Testis (tissue), 3 donors: ENCODE results near the gene RGS3. TPM values are rescaled to one million over a fixed set of nuclear protein-coding genes. Genes with fewer than 3 reads are reported as not detected.

Source experiments
- DNase-seq: peaks from one replicate; pipeline ENCODE4 v3.0.0-alpha.2; 2019
- H3K27ac ChIP-seq, 2 donors: fragments of 200-600 bp; sonication (generic); one replicate each; pipeline ENCODE4 v1.5.1; 2019
- H3K27me3 ChIP-seq: fragments of 200-600 bp; sonication (generic); one replicate; pipeline ENCODE4 v1.5.1; 2019
- H3K36me3 ChIP-seq: fragments of 200-600 bp; sonication (generic); one replicate; pipeline ENCODE4 v1.5.1; 2017; ENCODE audit warnings: low read depth; ENCODE audit errors: missing control alignments
- H3K4me1 ChIP-seq: fragments of 200-600 bp; sonication (generic); one replicate; pipeline ENCODE4 v1.5.1; 2019
- H3K4me3 ChIP-seq, 2 donors: fragments of 200-600 bp; sonication (generic); one replicate each; pipeline ENCODE4 v1.5.1; 2017 to 2019
- H3K9me3 ChIP-seq: fragments of 200-600 bp; sonication (generic); one replicate; pipeline ENCODE4 v1.5.1; 2017
- CTCF ChIP-seq, 3 experiments: fragments of 450-650 bp in 2 of 3; fragments of 200-600 bp in 1 of 3; sonication (generic) in 1 of 3; IDR thresholded peaks; one replicate each; pipeline ENCODE4 v1.5.1; 2016 to 2019; ENCODE audit warnings: antibody characterized with exemption in 3 of 3, mild to moderate bottlenecking in 2 of 3, moderate library complexity in 1 of 3
- POLR2A ChIP-seq: fragments of 450-650 bp; IDR thresholded peaks from one replicate; pipeline ENCODE4 v1.6.1; 2017; ENCODE audit warnings: antibody characterized with exemption, mild to moderate bottlenecking, moderate library complexity
- WGBS, 2 donors: methylation state at CpG; one replicate each; pipeline ENCODE4 v1.1.5; 2018; 5-methylcytosine and 5-hydroxymethylcytosine counted together
- intact Hi-C: fragments of 100-400 bp; cut with DNase I; formaldehyde crosslinking; loops from one replicate; pipeline ENCODE4 v1.15.1; 2023; ENCODE audit warnings: low total_unique reads
- polyA plus RNA-seq: library from polyadenylated mRNA; stranded (reverse); fragments of 350-450 nt; fragmentation: Illumina TruSeq; extraction: RNeasy Lipid Tissue Mini Kit (QIAGEN cat#74804); gene quantifications from one replicate; pipeline ENCODE4 v1.2.3, GENCODE V29; 2014; ENCODE audit warnings: low read depth, low replicate concordance; ENCODE audit not compliant: insufficient read depth
- total RNA-seq, 2 donors: library from RNA; depleted of rRNA; stranded (reverse); fragments of >200 nt; gene quantifications; one replicate each; pipeline ENCODE4 v1.2.3, GENCODE V29; 2016

The RGS3 gene
- total and polyA plus RNA-seq, 3 donors from 2014 or later = 84.8 to 125 (median 119) TPM

DNA sequence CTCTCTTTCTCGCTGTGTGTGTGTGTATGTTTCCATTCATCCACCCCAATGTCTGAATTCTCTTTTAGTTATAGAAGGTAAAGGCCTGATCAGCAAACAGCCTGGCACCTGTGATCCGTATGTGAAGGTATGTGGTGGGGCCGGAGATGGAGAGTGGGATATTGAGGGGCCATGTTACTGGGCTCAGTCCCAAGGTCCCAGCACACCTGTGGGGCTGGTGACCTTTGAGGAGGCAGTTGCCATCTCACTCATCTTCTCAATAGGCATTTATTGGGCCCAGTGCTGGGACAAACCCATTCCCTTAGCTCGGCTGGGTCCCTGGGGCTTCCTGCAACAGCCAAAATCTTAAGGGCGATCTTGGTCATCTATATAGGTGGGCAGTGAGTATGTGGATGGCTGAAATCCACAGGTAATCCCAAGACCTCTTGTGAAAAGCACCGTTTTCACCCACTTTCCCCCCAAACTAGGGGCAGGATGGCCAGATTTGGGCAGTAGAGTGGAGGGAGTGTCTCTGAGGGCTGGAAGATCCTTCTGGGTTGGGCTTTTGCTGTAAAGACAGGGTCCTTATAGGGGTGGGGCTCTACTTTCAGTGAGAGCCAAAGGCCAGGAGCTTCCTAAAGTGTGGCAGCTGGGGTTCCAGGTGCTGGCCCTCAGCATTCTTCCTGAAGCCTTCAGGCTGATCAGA, 19.6 kb downstream of the RGS3 start:
- H3K4me1 ChIP-seq = peaks cover 20% of the 10 kb centered on the region
- WGBS, 2 donors = 95 to 96% methylated on average over 4 to 6 of the region's 6 CpGs
- intact Hi-C loops = no loop called here
- no peaks in the 10 kb centered on the region for H3K27me3 ChIP-seq
- no peaks in the 10 kb centered on the region for H3K9me3 ChIP-seq
- no peak for TF ChIP-seq CTCF (IDR thresholded peaks at IDR 0.05)
- no peak for TF ChIP-seq POLR2A
- no peaks in the 10 kb centered on the region for H3K36me3 ChIP-seq
- H3K4me3 ChIP-seq = no peak overlapping the region
- no peak for DNase-seq
- H3K27ac ChIP-seq = peak overlapping the region; percentile 68 to 79

DNA sequence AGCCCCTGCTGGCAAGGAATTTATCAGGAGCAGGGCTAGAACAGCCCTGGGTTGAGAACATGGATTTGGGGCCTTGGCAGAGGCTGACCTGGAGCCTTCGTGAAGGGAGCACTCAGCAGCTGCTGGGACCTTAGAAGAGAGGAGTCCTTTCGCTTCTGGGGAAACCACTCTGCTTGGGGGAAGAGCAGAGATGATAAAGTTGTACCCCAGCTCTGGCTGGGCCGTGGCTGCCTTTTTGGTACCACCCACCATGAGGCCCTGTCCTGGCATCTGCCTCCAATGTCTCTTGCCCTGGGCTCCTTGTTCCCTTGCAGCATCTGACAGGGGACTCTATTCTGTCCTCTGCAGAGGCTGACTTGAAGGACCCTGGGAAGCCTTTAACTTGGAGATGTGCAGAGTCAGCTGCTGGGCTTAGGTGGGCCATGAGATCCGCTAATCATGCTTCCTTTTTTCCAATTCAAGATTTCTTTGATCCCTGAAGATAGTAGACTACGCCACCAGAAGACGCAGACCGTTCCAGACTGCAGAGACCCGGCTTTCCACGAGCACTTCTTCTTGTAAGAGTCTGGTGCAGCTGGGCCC, 20.2 kb downstream of the RGS3 start:
- WGBS, 2 donors = 53 to 56% methylated on average over 8 of the region's 9 CpGs
- Histone ChIP-seq H3K27ac (peak overlapping the region; percentile 68 to 79), H3K4me3 (no peak overlapping the region), H3K27me3 (no peaks in the 10 kb centered on the region), H3K4me1 (peaks cover 20% of the 10 kb centered on the region), H3K9me3 (no peaks in the 10 kb centered on the region), H3K36me3 (no peaks in the 10 kb centered on the region)
- no peak for TF ChIP-seq CTCF (IDR thresholded peaks at IDR 0.05)
- TF ChIP-seq POLR2A = no peak
- intact Hi-C loops = no loop called here
- DNase-seq = no peak

- H3K9me3 ChIP-seq = no peaks in the 10 kb centered on the region
- intact Hi-C loops = no loop called here
- peak overlapping the region; percentile 68 to 79 for H3K27ac ChIP-seq
- peaks cover 20% of the 10 kb centered on the region for H3K4me1 ChIP-seq
- no peak overlapping the region for H3K4me3 ChIP-seq
- no peaks in the 10 kb centered on the region for H3K36me3 ChIP-seq
- TF ChIP-seq POLR2A (no peak), CTCF (IDR thresholded peaks at IDR 0.05) (no peak)
- H3K27me3 ChIP-seq = no peaks in the 10 kb centered on the region
- WGBS, 2 donors = 27 to 38% methylated on average over 2 of the region's 2 CpGs
- DNase-seq = peak; percentile 96
These were observed 20.8 kb downstream of the RGS3 start for GRCh38 chr9:113484258-113484730.

- Histone ChIP-seq H3K27ac (no peak overlapping the region), H3K4me1 (peaks cover 20% of the 10 kb centered on the region)
These were observed 22.2 kb downstream of the RGS3 start for GRCh38 chr9:113485761-113486115.

More at GRCh38 chr9:113485761-113486115, 22.2 kb downstream of the RGS3 start:
- Histone ChIP-seq H3K36me3 (no peaks in the 10 kb centered on the region), H3K27me3 (no peaks in the 10 kb centered on the region), H3K4me3 (no peak overlapping the region), H3K9me3 (no peaks in the 10 kb centered on the region)
- 51 to 83% methylated on average over 5 of the region's 5 CpGs for WGBS, 2 donors
- no peak for TF ChIP-seq POLR2A
- TF ChIP-seq CTCF (IDR thresholded peaks at IDR 0.05) = no peak
- DNase-seq = no peak
- intact Hi-C loops = no loop called here
